ENCODE data around the gene PLA2G4A.

Gene PLA2G4A

DNA sequence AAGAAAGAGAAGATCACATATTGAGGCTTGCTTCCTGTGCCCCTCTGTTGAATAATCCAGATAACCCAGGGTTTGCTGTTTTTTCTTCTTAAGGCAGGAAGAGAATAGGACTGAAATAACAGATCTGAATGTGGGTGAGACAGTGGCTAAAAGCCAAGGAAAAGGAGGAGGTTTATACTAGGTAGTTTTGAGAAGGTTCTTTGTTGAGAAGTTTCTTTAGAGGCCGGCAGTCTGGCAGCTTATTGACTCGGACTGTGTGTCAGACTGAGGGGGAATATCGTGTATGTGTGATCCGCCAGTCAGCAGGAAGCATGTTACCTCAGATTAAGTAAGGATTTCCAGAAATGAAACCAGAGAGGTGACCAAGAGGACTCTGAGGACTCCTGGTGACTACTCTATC, 119.8 kb downstream of the PLA2G4A start:
- Histone ChIP-seq H3K9me2 (replicated peaks; ENCODE audit: low read depth, low read length) (no peaks in the 10 kb centered on the region), H3K9ac (ENCODE audit: low read depth, low read length, poor library complexity, severe bottlenecking) (no peak overlapping the region), H4K20me1 (ENCODE audit: insufficient read depth, low read length, poor library complexity, severe bottlenecking) (no peaks in the 10 kb centered on the region), H3K79me2 (ENCODE audit: insufficient read depth, low read length) (no peaks in the 10 kb centered on the region), H3K27me3 (ENCODE audit: insufficient read depth, low read length, poor library complexity, severe bottlenecking) (no peaks in the 10 kb centered on the region), H2AFZ (ENCODE audit: low read length) (peak overlapping the region; percentile 63), H3K36me3 (ENCODE audit: insufficient read depth, low read length) (no peaks in the 10 kb centered on the region), H3K4me3 (ENCODE audit: low read length, poor library complexity, severe bottlenecking) (no peak overlapping the region), H3K4me2 (ENCODE audit: low read depth, low read length, poor library complexity, severe bottlenecking) (no peak overlapping the region), H3F3A (ENCODE audit: low read depth) (no peaks in the 10 kb centered on the region), H3K9me3 (ENCODE audit: insufficient read depth, low read depth, low read length) (no peaks in the 10 kb centered on the region), H3K4me1 (ENCODE audit: insufficient read depth, low read length, poor library complexity, severe bottlenecking) (no peaks in the 10 kb centered on the region)
- TF ChIP-seq CTCF (conservative IDR thresholded peaks at IDR 0.05; ENCODE audit: low read length): no peak
- TF ChIP-seq EZH2phosphoT487 (IDR thresholded peaks at IDR 0.05; ENCODE audit: borderline replicate concordance): no peak

- Histone ChIP-seq H3K4me1 (ENCODE audit: insufficient read depth, low read length, poor library complexity, severe bottlenecking) (no peaks in the 10 kb centered on the region), H3K27me3 (ENCODE audit: insufficient read depth, low read length, poor library complexity, severe bottlenecking) (no peaks in the 10 kb centered on the region), H2AFZ (ENCODE audit: low read length) (0 out of 2 replicates have a peak overlapping the region, but pooled peaks have one; percentile 63), H3K9me3 (ENCODE audit: insufficient read depth, low read depth, low read length) (no peaks in the 10 kb centered on the region), H3K4me2 (ENCODE audit: low read depth, low read length, poor library complexity, severe bottlenecking) (no peak overlapping the region), H3F3A (ENCODE audit: low read depth) (no peaks in the 10 kb centered on the region), H3K36me3 (ENCODE audit: insufficient read depth, low read length) (no peaks in the 10 kb centered on the region), H3K9me2 (replicated peaks; ENCODE audit: low read depth, low read length) (no peaks in the 10 kb centered on the region), H4K20me1 (ENCODE audit: insufficient read depth, low read length, poor library complexity, severe bottlenecking) (no peaks in the 10 kb centered on the region), H3K4me3 (ENCODE audit: low read length, poor library complexity, severe bottlenecking) (no peak overlapping the region), H3K79me2 (ENCODE audit: insufficient read depth, low read length) (no peaks in the 10 kb centered on the region), H3K9ac (ENCODE audit: low read depth, low read length, poor library complexity, severe bottlenecking) (no peak overlapping the region)
- TF ChIP-seq EZH2phosphoT487 (IDR thresholded peaks at IDR 0.05; ENCODE audit: borderline replicate concordance): no peak
- TF ChIP-seq CTCF (conservative IDR thresholded peaks at IDR 0.05; ENCODE audit: low read length): no peak
Measured at GRCh38 chr1:186949173-186949572, 120.4 kb downstream of the PLA2G4A start.

DNA sequence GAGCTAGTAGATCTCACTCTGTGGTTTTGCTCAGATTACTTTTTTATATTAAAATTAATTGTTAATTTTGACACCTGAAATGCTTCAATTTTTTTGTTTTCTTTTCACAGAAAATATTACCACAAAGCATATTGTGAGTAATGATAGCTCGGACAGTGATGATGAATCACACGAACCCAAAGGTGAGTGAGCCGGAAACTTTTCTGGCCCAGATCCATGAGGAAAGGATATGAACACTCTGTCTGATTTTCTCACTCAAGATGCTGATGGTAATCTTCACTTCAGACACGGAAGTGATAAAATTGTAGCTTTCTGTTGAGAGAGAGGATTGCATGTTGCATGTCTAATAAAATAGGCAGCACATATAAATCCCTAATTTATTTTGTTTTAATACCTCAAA, 121.8 kb downstream of the PLA2G4A start:
- no peaks in the 10 kb centered on the region for H3K9me3 ChIP-seq (ENCODE audit: insufficient read depth, low read depth, low read length)
- H3K79me2 ChIP-seq (ENCODE audit: insufficient read depth, low read length): no peaks in the 10 kb centered on the region
- no peaks in the 10 kb centered on the region for H3K27me3 ChIP-seq (ENCODE audit: insufficient read depth, low read length, poor library complexity, severe bottlenecking)
- no peaks in the 10 kb centered on the region for H4K20me1 ChIP-seq (ENCODE audit: insufficient read depth, low read length, poor library complexity, severe bottlenecking)
- no peaks in the 10 kb centered on the region for H3K9me2 ChIP-seq (replicated peaks; ENCODE audit: low read depth, low read length)
- no peak overlapping the region for H3K4me3 ChIP-seq (ENCODE audit: low read length, poor library complexity, severe bottlenecking)
- H3K4me1 ChIP-seq (ENCODE audit: insufficient read depth, low read length, poor library complexity, severe bottlenecking): no peaks in the 10 kb centered on the region
- TF ChIP-seq CTCF (conservative IDR thresholded peaks at IDR 0.05; ENCODE audit: low read length) (no peak), EZH2phosphoT487 (IDR thresholded peaks at IDR 0.05; ENCODE audit: borderline replicate concordance) (no peak)
- no peak overlapping the region for H3K4me2 ChIP-seq (ENCODE audit: low read depth, low read length, poor library complexity, severe bottlenecking)
- H3F3A ChIP-seq (ENCODE audit: low read depth): no peaks in the 10 kb centered on the region
- H2AFZ ChIP-seq (ENCODE audit: low read length): no peak overlapping the region
- H3K9ac ChIP-seq (ENCODE audit: low read depth, low read length, poor library complexity, severe bottlenecking): no peak overlapping the region
- H3K36me3 ChIP-seq (ENCODE audit: insufficient read depth, low read length): no peaks in the 10 kb centered on the region

All from Loucy (cell line).